A673 (cell line): ENCODE data around the gene CLDN8. TPM values are rescaled to one million over a fixed set of nuclear protein-coding genes. Genes with fewer than 3 reads are reported as not detected.

Source experiments
- BruUV-seq: library from RNA; stranded (reverse); fragments of 400-500 nt; replicated peaks from 2 replicates; lab custom pipeline; 2021; lab: Mats Ljungman, UMichigan
- CTCF ChIA-PET: fragments of 300-600 bp; sonication (Branson Sonifier 250); formaldehyde crosslinking; loops from one replicate; lab custom pipeline; 2022; ENCODE audit warnings: antibody characterized with exemption; lab: Charles Lee
- POLR2A ChIA-PET: fragments of 300-600 bp; sonication (Branson Sonifier 250); formaldehyde crosslinking; loops from one replicate; lab custom pipeline; 2022; ENCODE audit warnings: antibody characterized with exemption; ENCODE audit not compliant: low non-redundant PET; lab: Charles Lee
- DNase-seq: peaks from one replicate; pipeline ENCODE4 v3.0.0-alpha.2; 2015; ENCODE audit warnings: low spot score
- H3K27ac ChIP-seq: fragments of 200-600 bp; sonication (generic); 2 replicates; pipeline ENCODE4 v1.5.1; 2016; ENCODE audit warnings: mixed run types, low read depth, mild to moderate bottlenecking, mixed read lengths, antibody characterized with exemption, low read length; ENCODE audit not compliant: poor library complexity, severe bottlenecking
- H3K27me3 ChIP-seq: fragments of 200-600 bp; sonication (generic); replicated peaks from 2 replicates; pipeline ENCODE4 v1.6.1; 2017; ENCODE audit warnings: mixed run types, low read depth, mild to moderate bottlenecking, mixed read lengths, antibody characterized with exemption, low read length; ENCODE audit not compliant: insufficient read depth, poor library complexity
- H3K36me3 ChIP-seq: fragments of 200-600 bp; sonication (generic); 2 replicates; pipeline ENCODE4 v1.6.1; 2016; ENCODE audit warnings: mixed run types, mild to moderate bottlenecking, mixed read lengths, antibody characterized with exemption, low read length; ENCODE audit not compliant: insufficient read depth, poor library complexity, severe bottlenecking
- H3K4me1 ChIP-seq: fragments of 200-600 bp; sonication (generic); 2 replicates; pipeline ENCODE4 v1.6.1; 2017; ENCODE audit warnings: mixed run types, mild to moderate bottlenecking, mixed read lengths, antibody characterized with exemption, low read length; ENCODE audit not compliant: insufficient read depth, poor library complexity, severe bottlenecking
- H3K4me3 ChIP-seq: fragments of 200-600 bp; sonication (generic); 2 replicates; pipeline ENCODE4 v1.5.1; 2016; ENCODE audit warnings: low read depth, mixed run types, mild to moderate bottlenecking, mixed read lengths, low read length; ENCODE audit not compliant: poor library complexity, severe bottlenecking
- H3K9me3 ChIP-seq: fragments of 200-600 bp; sonication (generic); 2 replicates; pipeline ENCODE4 v1.6.1; 2016; ENCODE audit warnings: mixed run types, low read depth, mild to moderate bottlenecking, mixed read lengths, antibody characterized with exemption, low read length; ENCODE audit not compliant: poor library complexity, severe bottlenecking
- EZH2 ChIP-seq: fragments of 200-600 bp; sonication (generic); IDR thresholded peaks from 2 replicates; pipeline ENCODE4 v1.6.1; 2017; ENCODE audit warnings: borderline replicate concordance, low read depth, mild to moderate bottlenecking, mixed read lengths, antibody characterized with exemption, low read length; ENCODE audit not compliant: poor library complexity, severe bottlenecking
- intact Hi-C: fragments of 100-400 bp; cut with micrococcal nuclease; formaldehyde crosslinking; loops from one replicate; pipeline ENCODE4 v1.10.0; 2022; ENCODE audit not compliant: unreplicated experiment
- total RNA-seq: library from RNA; stranded (reverse); gene quantifications from 2 replicates; pipeline ENCODE4 v1.2.3, GENCODE V29; 2021
- TF ChIP-seq, protein P1 (sequence below): fragments of 300-800, 200-600 bp; sonication (generic); conservative IDR thresholded peaks from 2 replicates; pipeline ENCODE4 v1.5.1; 2017; ENCODE audit warnings: low read depth, mild to moderate bottlenecking, antibody characterized with exemption, low read length, moderate library complexity, mixed read lengths

Gene CLDN8
- total RNA-seq, 1 experiment from 2014 or later = not detected

DNA sequence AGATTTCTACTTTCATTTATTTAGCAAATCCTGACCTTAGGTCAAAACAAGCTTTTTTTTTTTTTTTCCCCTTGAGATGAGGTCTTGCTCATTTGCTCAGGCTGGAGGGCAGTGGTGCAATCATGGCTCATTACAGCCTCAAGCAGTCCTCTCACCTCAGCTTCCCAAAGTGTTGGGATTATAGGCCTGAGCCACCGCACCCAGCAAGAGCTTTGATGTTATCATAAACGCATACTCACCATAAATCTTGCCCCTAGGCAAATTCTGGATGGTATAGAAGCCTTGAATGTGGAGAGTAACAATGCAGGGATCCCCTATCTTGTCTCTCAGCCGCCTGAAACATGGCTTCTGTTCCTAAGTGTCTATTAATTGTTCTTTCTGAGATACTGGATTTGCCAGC, 24.8 kb upstream of the CLDN8 start:
- ChIA-PET POLR2A (no interaction called here), CTCF (interaction anchor here (0.7 kb wide), 1 partner anchor 448 kb away, joined by 7 read pairs; no protein-coding TSS in a partner anchor)
- Histone ChIP-seq H3K27ac (no peak overlapping the region), H3K9me3 (no peaks in the 10 kb centered on the region), H3K36me3 (no peaks in the 10 kb centered on the region), H3K27me3 (no peaks in the 10 kb centered on the region), H3K4me1 (no peaks in the 10 kb centered on the region), H3K4me3 (no peak overlapping the region)
- DNase-seq = no peak
- no TSS peak for BruUV-seq
- no peak for TF ChIP-seq EZH2
- TF ChIP-seq, protein P1, sequence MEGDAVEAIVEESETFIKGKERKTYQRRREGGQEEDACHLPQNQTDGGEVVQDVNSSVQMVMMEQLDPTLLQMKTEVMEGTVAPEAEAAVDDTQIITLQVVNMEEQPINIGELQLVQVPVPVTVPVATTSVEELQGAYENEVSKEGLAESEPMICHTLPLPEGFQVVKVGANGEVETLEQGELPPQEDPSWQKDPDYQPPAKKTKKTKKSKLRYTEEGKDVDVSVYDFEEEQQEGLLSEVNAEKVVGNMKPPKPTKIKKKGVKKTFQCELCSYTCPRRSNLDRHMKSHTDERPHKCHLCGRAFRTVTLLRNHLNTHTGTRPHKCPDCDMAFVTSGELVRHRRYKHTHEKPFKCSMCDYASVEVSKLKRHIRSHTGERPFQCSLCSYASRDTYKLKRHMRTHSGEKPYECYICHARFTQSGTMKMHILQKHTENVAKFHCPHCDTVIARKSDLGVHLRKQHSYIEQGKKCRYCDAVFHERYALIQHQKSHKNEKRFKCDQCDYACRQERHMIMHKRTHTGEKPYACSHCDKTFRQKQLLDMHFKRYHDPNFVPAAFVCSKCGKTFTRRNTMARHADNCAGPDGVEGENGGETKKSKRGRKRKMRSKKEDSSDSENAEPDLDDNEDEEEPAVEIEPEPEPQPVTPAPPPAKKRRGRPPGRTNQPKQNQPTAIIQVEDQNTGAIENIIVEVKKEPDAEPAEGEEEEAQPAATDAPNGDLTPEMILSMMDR = no peak
- intact Hi-C loops = no loop called here

DNA sequence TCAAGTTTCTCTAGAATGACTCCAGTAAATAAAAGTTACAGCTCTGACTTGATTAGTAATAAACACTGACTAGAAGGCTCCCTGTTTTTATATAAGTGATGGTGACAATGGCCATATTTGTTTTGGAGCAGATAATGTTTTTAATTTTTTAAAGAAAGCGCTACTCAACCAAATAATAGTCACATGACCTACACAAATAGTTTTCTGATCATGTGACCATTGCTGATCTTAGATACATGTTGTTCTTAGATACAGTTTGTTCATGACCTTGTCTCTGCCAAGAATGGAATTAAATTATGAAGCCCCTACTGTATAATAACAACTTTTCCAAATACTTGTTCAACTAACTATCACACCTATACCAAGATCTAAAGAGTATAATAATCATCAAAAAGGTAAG, 22.3 kb upstream of the CLDN8 start:
- no peak for DNase-seq
- no peaks in the 10 kb centered on the region for H3K27me3 ChIP-seq
- intact Hi-C loops = no loop called here
- CTCF ChIA-PET = no interaction called here
- no peak overlapping the region for H3K27ac ChIP-seq
- no peaks in the 10 kb centered on the region for H3K9me3 ChIP-seq
- POLR2A ChIA-PET = no interaction called here
- no peaks in the 10 kb centered on the region for H3K36me3 ChIP-seq
- TF ChIP-seq, protein P1 = no peak
- no peak for TF ChIP-seq EZH2
- H3K4me3 ChIP-seq = no peak overlapping the region
- no TSS peak for BruUV-seq
- H3K4me1 ChIP-seq = no peaks in the 10 kb centered on the region

DNA sequence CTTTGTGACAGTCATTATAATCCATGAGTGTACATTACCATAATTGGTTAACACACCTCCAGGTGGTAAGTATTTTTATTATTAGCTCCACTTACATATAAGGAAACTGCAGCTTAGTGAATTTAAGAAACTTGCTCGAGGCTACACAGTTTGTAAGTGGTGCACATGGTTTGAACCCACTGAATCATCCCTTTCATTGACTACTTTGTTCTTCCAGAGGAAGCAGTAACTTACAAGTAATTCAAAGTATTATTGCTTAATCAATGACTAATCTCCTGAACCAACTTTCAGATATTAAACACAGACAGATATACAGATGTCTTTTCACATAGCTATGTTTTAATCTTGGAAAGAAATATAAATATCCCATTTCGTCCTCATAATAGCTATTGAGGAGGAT, 18.7 kb upstream of the CLDN8 start:
- no peaks in the 10 kb centered on the region for H3K27me3 ChIP-seq
- H3K27ac ChIP-seq = no peak overlapping the region
- H3K4me3 ChIP-seq = no peak overlapping the region
- ChIA-PET POLR2A (no interaction called here), CTCF (no interaction called here)
- intact Hi-C loops = no loop called here
- H3K4me1 ChIP-seq = no peaks in the 10 kb centered on the region
- no peak for DNase-seq
- no TSS peak for BruUV-seq
- H3K36me3 ChIP-seq = no peaks in the 10 kb centered on the region
- no peak for TF ChIP-seq EZH2
- TF ChIP-seq, protein P1 = no peak
- H3K9me3 ChIP-seq = no peaks in the 10 kb centered on the region
